Right lobe of liver (tissue), 6 donors: Measurements from ENCODE around the gene TEX26. TPM values are rescaled to one million over a fixed set of nuclear protein-coding genes. Genes with fewer than 3 reads are reported as not detected.

ENCODE experiments used
- ATAC-seq, 4 donors: fragments of 200-7000 bp; cut with Tn5 transposase; one replicate each; pipeline ENCODE4 v1.9.1; 2020; ENCODE audit warnings: mild to moderate bottlenecking in 4 of 4, moderate library complexity in 4 of 4
- DNase-seq, 3 donors: peaks; one replicate each; pipeline ENCODE4 v3.0.0-alpha.2; 2020
- H3K27ac ChIP-seq, 3 donors: fragments of 200-600 bp; one replicate each; pipeline ENCODE4 v1.8.0; 2022
- H3K27me3 ChIP-seq, 2 donors: fragments of 200-600 bp; one replicate each; pipeline ENCODE4 v1.8.0; 2022
- H3K36me3 ChIP-seq, 4 donors: fragments of 200-600 bp; sonication (generic) in 1 of 4; one replicate each; pipeline versions ENCODE4 v1.5.1 to v1.8.0; 2017 to 2022; ENCODE audit warnings: control low read depth in 1 of 4
- H3K4me1 ChIP-seq, 4 donors: fragments of 200-600 bp; sonication (generic) in 1 of 4; one replicate each; pipeline versions ENCODE4 v1.5.1 to v1.8.0; 2017 to 2022; ENCODE audit warnings: control low read depth in 1 of 4
- H3K4me3 ChIP-seq, 3 donors: fragments of 200-600 bp; one replicate each; pipeline ENCODE4 v1.8.0; 2022
- H3K9me3 ChIP-seq, 4 donors: fragments of 200-600 bp; sonication (generic) in 1 of 4; one replicate each; pipeline versions ENCODE4 v1.5.1 to v1.8.0; 2017 to 2022; ENCODE audit warnings: control low read depth in 1 of 4
- CTCF ChIP-seq, 4 donors: fragments of 200-600 bp in 3 of 4; fragments of 450-650 bp in 1 of 4; IDR thresholded peaks; one replicate each; pipeline versions ENCODE4 v1.5.1 to v1.8.0; 2016 to 2022; ENCODE audit warnings: antibody characterized with exemption in 4 of 4, mild to moderate bottlenecking in 2 of 4
- POLR2A ChIP-seq: fragments of 450-650 bp; IDR thresholded peaks from one replicate; pipeline ENCODE4 v1.6.1; 2017; ENCODE audit warnings: antibody characterized with exemption, mild to moderate bottlenecking
- WGBS: methylation state at CpG from one replicate; pipeline ENCODE4 v1.1.6; 2018; ENCODE audit warnings: low coverage, low lambda C conversion rate; ENCODE audit not compliant: insufficient coverage; ENCODE audit errors: missing lambda C conversion rate; 5-methylcytosine and 5-hydroxymethylcytosine counted together
- intact Hi-C, 2 donors: fragments of 100-400 bp; cut with DNase I; formaldehyde crosslinking; loops; one replicate each; pipeline versions ENCODE4 v1.11.2 to v1.14.1; 2022
- total RNA-seq, 6 experiments: library from RNA; depleted of rRNA in 2 of 6; stranded (reverse); fragments of >200 nt in 2 of 6; fragmentation: NEBNext Ultra II Directional in 3 of 6; extraction: Animal tissue kit (Norgen Biotek cat#: 25700) in 3 of 6; gene quantifications; one replicate each; pipeline versions ENCODE4 v1.1.0 to v1.2.4, GENCODE V29; 2016 to 2023
- donor health status: DM: no; HTN: yes; CAD: no.
- donor health status: DM: no; HTN: no; CAD: no.
- donor health status: DM: no; HTN: no; CAD: no.
- donor health status: DM: no; HTN: yes; CAD: no.
- donor health status: DM: no; HTN: yes; CAD: no.

Gene TEX26
- total RNA-seq, 6 experiments from 2014 or later: 0.37 TPM; not detected in 5

GRCh38 chr13:30900952-30901749, 31.3 kb upstream of the TEX26 start:
- no peak for TF ChIP-seq CTCF (IDR thresholded peaks at IDR 0.05)
- no peak for TF ChIP-seq POLR2A
- no peaks in the 10 kb centered on the region for H3K36me3 ChIP-seq
- no peaks in the 10 kb centered on the region for H3K9me3 ChIP-seq
- peaks cover 0 to 10% of the 10 kb centered on the region in 2 donors for H3K27me3 ChIP-seq
- no peaks in the 10 kb centered on the region for H3K4me1 ChIP-seq
- H3K27ac ChIP-seq: no peak overlapping the region
- 58% methylated on average over 3 of the region's 5 CpGs for WGBS
- no peak for DNase-seq
- H3K4me3 ChIP-seq: no peak overlapping the region
- intact Hi-C loops: no loop called here
- no peak for ATAC-seq

- Histone ChIP-seq H3K27ac (no peak overlapping the region), H3K27me3 (peaks cover 0 to 12% of the 10 kb centered on the region in 2 donors), H3K9me3 (no peaks in the 10 kb centered on the region), H3K4me3 (no peak overlapping the region), H3K36me3 (no peaks in the 10 kb centered on the region), H3K4me1 (no peaks in the 10 kb centered on the region)
- TF ChIP-seq CTCF (IDR thresholded peaks at IDR 0.05): no peak
- ATAC-seq (no peak), DNase-seq (no peak)
- 60% methylated on average over 1 of the region's 1 CpG for WGBS
- intact Hi-C loops: no loop called here
Measured at GRCh38 chr13:30904043-30904442, 28.4 kb upstream of the TEX26 start.

GRCh38 chr13:30905932-30906383, 26.5 kb upstream of the TEX26 start, which contains the start of gene MEDAG:
Gene MEDAG, plus strand, starts transcription at chr13:30906271. Its CDS starts 245 bp downstream, at chr13:30906516.
- ATAC-seq (peak; percentile 13 to 73 (median 35)), DNase-seq (peak in 1 of 3 donors; percentile 38)
- Histone ChIP-seq H3K9me3 (no peaks in the 10 kb centered on the region), H3K27me3 (peaks cover 0 to 12% of the 10 kb centered on the region in 2 donors), H3K4me3 (peak within 1 kb of the TSS in 1 of 3 donors; percentile 3), H3K27ac (no peak within 1 kb of the TSS), H3K36me3 (no peaks in the 10 kb centered on the region), H3K4me1 (no peaks in the 10 kb centered on the region)
- TF ChIP-seq CTCF (IDR thresholded peaks at IDR 0.05) (no peak), POLR2A (no peak)
- intact Hi-C loops: no loop called here
- WGBS: 10% methylated on average over 2 of the region's 35 CpGs

GRCh38 chr13:30906411-30907051, 25.9 kb upstream of the TEX26 start:
- no peaks in the 10 kb centered on the region for H3K36me3 ChIP-seq
- no peaks in the 10 kb centered on the region for H3K4me1 ChIP-seq
- no peaks in the 10 kb centered on the region for H3K9me3 ChIP-seq
- peaks cover 0 to 12% of the 10 kb centered on the region in 2 donors for H3K27me3 ChIP-seq
- H3K27ac ChIP-seq: no peak overlapping the region
- ATAC-seq: peak in 3 of 4 donors; percentile 17 to 43 (median 29)
- intact Hi-C loops: no loop called here
- 0% methylated on average over 9 of the region's 60 CpGs for WGBS
- TF ChIP-seq CTCF (IDR thresholded peaks at IDR 0.05): no peak
- TF ChIP-seq POLR2A: no peak
- H3K4me3 ChIP-seq: peak overlapping the region in 1 of 3 donors; percentile 3
- no peak for DNase-seq
